T-helper 2 cell treated with Interferon-gamma antibody and Interleukin-4, amounts not matched to agents 5 μg/mL and 100 μg/mL, for 36 hours (primary cell): ENCODE measurements around the gene INPP5D.

Experiments
- DNase-seq: peaks from one replicate; pipeline ENCODE4 v3.0.0; 2021; ENCODE audit warnings: low spot score
- H3K27ac Mint-ChIP-seq: one replicate; pipeline ENCODE4 v1.8.0; 2021; ENCODE audit warnings: mild to moderate bottlenecking, mixed read lengths
- H3K27me3 Mint-ChIP-seq: one replicate; pipeline ENCODE4 v1.8.0; 2021; ENCODE audit warnings: low read depth, mixed read lengths
- H3K36me3 Mint-ChIP-seq: one replicate; pipeline ENCODE4 v1.8.0; 2021; ENCODE audit warnings: low read depth, mixed read lengths
- H3K4me1 Mint-ChIP-seq: one replicate; pipeline ENCODE4 v1.8.0; 2021; ENCODE audit warnings: low read depth, mixed read lengths
- H3K4me3 Mint-ChIP-seq: one replicate; pipeline ENCODE4 v1.8.0; 2022; ENCODE audit warnings: mild to moderate bottlenecking, moderate library complexity, mixed read lengths
- H3K9me3 Mint-ChIP-seq: one replicate; pipeline ENCODE4 v1.8.0; 2021; ENCODE audit warnings: mixed read lengths

INPP5D gene

DNA sequence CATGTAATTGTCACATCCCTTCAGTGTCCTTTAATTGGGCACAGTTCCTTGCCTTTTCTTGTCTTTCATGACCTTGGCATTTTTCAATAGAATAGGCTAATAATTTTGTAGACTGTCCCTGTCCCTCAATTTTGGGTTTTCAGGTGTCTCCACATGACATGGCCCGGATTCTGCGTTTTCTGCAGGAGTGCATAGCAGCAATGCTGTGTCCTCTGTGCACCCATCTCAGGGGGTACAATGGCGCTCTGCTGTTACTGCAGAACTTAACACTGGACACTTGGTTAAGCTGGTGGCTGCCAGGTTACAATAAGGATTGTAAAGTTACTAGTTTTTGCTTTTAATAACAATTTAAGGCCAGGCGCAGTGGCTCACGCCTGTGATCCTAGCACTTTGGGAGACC is 51.3 kb downstream of the INPP5D start:
- no peaks in the 10 kb centered on the region for H3K27me3 Mint-ChIP-seq
- H3K36me3 Mint-ChIP-seq, result peaks cover 15% of the 10 kb centered on the region
- DNase-seq, result no peak
- no peaks in the 10 kb centered on the region for H3K9me3 Mint-ChIP-seq
- H3K4me1 Mint-ChIP-seq, result peaks cover 24% of the 10 kb centered on the region
- no peak overlapping the region for H3K27ac Mint-ChIP-seq
- no peak overlapping the region for H3K4me3 Mint-ChIP-seq

DNA sequence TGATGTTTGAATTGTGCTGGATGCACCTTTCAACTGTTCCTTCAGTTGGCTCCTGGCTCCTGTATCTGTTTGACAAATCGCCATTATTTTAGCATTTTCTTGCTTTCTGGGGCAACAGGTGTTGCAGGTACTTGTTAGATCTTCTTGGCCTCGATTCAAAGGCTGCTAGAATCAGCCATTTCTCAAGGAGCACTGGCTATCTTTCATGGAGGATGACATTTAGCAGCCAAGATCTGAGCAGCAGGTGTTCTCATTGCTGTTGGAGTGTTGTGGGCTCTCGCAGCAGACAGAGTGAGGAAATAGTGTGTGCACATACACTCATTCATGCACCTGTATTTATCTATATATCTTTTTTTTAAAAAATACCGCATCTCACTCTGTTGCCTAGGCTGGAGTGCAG is 52.2 kb downstream of the INPP5D start:
- no peak overlapping the region for H3K27ac Mint-ChIP-seq

DNA sequence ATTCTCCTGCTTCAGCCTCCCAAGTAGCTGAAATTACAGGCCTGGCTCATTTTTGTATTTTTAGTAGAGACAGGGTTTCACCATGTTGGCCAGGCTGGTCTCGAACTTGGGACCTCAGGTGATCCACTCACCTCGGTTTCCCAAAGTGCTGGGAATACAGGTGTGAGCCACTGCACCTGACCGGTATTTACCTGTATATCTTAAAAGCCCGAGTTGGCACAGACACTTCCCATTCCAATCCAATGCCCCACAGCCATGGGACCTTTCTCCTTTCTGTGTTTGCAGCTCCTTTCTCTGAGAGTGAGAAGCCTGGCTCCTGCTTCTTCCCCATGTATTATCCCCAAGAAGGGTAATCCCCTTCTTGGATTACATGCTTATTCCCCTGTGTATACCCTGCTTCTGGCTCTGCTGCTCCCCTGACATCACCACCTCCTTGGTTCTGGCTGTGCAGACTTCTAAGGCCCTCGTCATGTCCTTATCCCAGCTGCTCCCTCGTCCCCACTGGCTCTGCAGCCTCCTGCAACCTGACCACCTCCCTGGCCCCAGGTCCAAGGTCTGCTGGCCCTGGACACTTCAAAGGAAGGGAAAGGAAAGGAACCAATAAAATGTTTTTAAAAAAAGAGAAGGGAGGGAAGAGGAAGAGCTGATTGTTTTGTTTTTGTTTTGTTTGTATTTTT is 52.8 kb downstream of the INPP5D start:
- peak overlapping the region; percentile 16 for H3K27ac Mint-ChIP-seq
- H3K9me3 Mint-ChIP-seq, result no peaks in the 10 kb centered on the region

More for the DNA sequence above, 52.2 kb downstream of the INPP5D start:
- Mint-ChIP-seq H3K4me1 (peaks cover 25% of the 10 kb centered on the region), H3K36me3 (peaks cover 15% of the 10 kb centered on the region), H3K27me3 (no peaks in the 10 kb centered on the region), H3K4me3 (no peak overlapping the region), H3K9me3 (no peaks in the 10 kb centered on the region)
- DNase-seq, result no peak

DNA sequence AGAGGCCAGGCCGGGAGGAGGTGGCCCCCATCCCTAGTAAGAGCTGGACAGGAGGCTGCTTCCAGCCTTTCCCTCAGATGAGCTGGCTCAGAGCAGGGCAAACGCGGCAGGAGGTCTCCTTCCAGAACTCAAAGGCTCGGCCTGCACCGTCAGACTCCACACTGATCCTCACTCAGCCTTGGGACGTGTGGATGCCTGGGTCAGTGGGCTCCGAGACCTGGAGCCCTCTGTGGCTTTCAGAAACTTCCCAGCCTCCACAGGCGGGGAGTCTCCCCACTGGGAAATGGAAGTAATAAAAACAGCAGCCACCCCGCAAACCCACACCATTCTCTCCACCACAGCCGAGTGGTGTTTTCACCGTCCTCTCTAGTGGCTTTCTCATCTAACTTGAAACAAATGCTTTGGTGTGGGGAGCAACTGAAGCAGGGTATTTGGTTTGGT is 54.3 kb downstream of the INPP5D start:
- H3K4me1 Mint-ChIP-seq, result peaks cover 22% of the 10 kb centered on the region
- H3K9me3 Mint-ChIP-seq, result no peaks in the 10 kb centered on the region
- H3K4me3 Mint-ChIP-seq, result no peak overlapping the region
- no peaks in the 10 kb centered on the region for H3K27me3 Mint-ChIP-seq
- H3K27ac Mint-ChIP-seq, result no peak overlapping the region
- H3K36me3 Mint-ChIP-seq, result peaks cover 25% of the 10 kb centered on the region
- no peak for DNase-seq

More for the DNA sequence above, 52.8 kb downstream of the INPP5D start:
- Mint-ChIP-seq H3K4me1 (peaks cover 24% of the 10 kb centered on the region), H3K27me3 (no peaks in the 10 kb centered on the region), H3K4me3 (no peak overlapping the region), H3K36me3 (peaks cover 17% of the 10 kb centered on the region)
- DNase-seq, result no peak

DNA sequence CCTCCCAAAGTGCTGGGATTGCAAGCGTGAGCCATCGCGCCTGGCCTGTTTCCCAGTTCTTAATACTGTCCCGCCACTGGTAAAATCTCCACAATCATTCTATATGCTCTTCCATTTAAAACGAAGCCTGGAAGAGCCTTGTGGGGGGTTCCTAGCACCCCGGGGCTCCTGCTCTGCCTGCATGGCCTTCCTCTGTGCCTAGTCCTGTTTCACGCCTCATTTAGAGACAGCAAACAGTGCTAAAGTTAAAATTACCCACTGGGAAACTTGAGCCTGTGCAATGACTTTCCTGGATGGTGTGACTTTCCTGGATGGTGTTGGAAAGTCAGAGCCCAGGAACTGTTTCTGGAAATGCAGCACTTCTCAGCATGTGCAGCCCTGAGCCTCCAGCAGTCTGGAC is 55.0 kb downstream of the INPP5D start:
- H3K9me3 Mint-ChIP-seq, result no peaks in the 10 kb centered on the region
- peaks cover 22% of the 10 kb centered on the region for H3K4me1 Mint-ChIP-seq
- no peaks in the 10 kb centered on the region for H3K27me3 Mint-ChIP-seq
- peaks cover 27% of the 10 kb centered on the region for H3K36me3 Mint-ChIP-seq
- no peak overlapping the region for H3K4me3 Mint-ChIP-seq
- no peak for DNase-seq
- H3K27ac Mint-ChIP-seq, result no peak overlapping the region

DNA sequence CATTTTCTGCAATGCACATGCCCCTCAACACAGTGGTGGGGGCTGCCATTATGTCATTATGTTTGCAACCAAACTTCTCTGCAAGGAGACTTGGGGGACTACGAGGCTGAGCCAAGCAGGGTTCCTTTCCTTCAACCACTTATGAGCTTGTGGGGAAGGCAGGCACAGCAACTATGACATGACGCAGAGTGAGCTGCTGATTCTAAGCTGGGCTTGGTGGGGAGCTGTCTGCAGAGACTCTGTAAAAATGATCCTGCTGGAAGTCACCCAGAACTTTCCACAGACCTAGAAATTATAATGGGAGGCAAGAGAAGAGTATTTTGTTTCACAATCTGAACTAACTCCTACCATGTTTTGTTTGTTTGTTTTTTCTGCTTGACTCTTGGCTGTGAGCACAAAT is 55.6 kb downstream of the INPP5D start:
- Mint-ChIP-seq H3K9me3 (no peaks in the 10 kb centered on the region), H3K4me3 (no peak overlapping the region), H3K27me3 (no peaks in the 10 kb centered on the region), H3K4me1 (peaks cover 22% of the 10 kb centered on the region), H3K36me3 (peaks cover 27% of the 10 kb centered on the region), H3K27ac (no peak overlapping the region)
- no peak for DNase-seq

DNA sequence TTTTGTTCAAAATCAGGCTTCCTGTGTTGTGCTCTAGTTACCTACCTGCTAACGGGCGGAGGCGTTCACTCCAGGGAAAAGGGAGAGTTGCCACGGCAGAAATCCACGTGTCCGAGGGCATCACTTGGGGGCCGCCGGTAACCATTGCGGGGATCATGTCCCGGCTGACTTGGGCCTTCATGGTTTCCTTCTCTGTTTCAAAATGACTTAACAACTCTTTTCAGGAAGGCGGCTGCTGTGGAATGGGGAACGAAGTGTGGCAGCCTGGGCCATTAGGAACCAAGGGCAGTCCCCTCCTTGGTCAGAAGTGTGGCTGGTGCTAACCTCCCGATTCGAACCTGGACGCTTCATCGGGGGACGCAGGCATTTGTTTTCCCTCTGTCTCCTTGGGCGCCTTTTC is 56.8 kb downstream of the INPP5D start:
- Mint-ChIP-seq H3K27me3 (no peaks in the 10 kb centered on the region), H3K4me1 (peaks cover 22% of the 10 kb centered on the region), H3K4me3 (no peak overlapping the region), H3K36me3 (peaks cover 30% of the 10 kb centered on the region), H3K27ac (no peak overlapping the region), H3K9me3 (no peaks in the 10 kb centered on the region)
- no peak for DNase-seq

DNA sequence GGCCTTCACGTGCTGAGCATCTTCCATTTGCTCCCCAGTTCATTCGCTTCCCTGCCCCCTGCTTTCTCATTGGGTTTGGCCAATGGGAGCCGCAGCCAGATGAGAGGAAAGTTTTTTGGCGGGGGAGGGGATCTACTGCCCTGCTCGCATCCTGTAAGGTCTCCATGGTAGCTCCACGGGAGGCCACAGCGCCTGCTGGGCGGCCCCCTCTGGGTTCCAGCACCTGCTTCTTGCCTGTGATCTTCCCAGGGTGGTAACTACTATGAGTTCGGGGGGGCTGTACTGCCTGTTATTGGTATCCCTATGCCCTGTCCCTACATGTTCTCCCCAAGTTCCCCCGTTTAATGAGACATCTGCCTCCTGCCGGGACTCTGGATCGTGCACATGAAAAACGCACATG is 57.2 kb downstream of the INPP5D start:
- no peak for DNase-seq
- peaks cover 22% of the 10 kb centered on the region for H3K4me1 Mint-ChIP-seq
- H3K36me3 Mint-ChIP-seq, result peaks cover 34% of the 10 kb centered on the region
- no peaks in the 10 kb centered on the region for H3K27me3 Mint-ChIP-seq
- no peaks in the 10 kb centered on the region for H3K9me3 Mint-ChIP-seq
- no peak overlapping the region for H3K27ac Mint-ChIP-seq
- H3K4me3 Mint-ChIP-seq, result no peak overlapping the region

DNA sequence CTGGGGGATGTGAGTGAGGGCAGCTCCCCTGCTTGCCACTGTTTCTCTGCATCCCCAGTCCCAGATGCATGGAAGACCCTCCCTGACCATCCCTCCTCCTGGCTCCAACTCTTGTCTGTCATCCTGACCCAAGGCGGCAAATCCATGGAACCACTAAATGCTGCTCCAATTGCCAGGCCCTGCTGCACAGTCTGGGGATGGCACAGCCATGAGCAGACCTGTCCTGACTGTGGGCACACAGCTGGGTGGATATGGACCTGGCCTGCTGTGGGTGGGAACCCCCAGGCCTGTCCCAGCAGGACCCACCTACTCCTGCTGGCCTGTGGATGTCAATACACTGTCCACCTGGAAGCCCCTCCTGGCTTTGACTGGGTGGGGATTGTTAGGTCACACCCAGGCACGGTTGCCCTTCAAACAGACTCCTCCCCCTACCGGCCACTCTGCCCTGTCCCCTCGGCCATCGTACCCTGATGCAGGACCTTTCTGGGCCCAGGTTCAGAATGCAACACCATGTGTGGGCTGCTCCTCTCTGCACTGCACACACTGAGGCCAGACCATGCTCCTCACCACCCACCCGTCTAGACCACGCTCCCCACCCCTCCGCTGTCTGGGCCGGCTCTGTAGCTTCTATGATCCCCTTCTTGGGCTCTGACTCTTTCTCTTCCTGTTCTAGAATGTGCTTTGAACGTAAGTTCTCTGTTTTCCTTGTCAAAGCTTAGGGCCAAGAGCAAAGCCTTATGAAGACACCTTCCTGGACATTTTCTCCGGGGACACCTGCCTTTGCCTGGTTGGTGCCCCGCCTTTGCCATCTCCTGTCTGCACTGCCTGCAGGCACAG is 57.9 kb downstream of the INPP5D start:
- Mint-ChIP-seq H3K4me3 (no peak overlapping the region), H3K9me3 (no peaks in the 10 kb centered on the region)
- no peak for DNase-seq

DNA sequence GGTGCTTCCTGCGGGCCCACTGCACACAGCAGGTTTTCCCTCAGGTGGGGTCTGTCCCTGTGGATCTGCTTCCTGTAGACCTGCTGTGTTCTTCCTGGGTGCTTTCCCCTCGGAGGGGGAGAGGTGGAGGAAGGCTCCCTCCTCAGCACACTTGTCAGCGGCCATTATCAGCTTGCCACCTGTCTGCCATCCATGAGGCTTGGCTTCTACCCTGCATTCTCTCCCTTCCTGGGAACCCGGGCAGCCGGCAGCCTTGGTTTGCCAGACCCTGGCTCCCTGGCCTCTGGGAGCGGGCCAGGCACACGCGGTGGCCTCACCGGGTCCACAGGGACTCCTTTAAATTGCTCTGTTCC is 58.5 kb downstream of the INPP5D start:
- peaks cover 19% of the 10 kb centered on the region for H3K4me1 Mint-ChIP-seq
- DNase-seq, result no peak
- H3K27ac Mint-ChIP-seq, result peak overlapping the region; percentile 21
- H3K27me3 Mint-ChIP-seq, result no peaks in the 10 kb centered on the region
- H3K9me3 Mint-ChIP-seq, result no peaks in the 10 kb centered on the region
- H3K36me3 Mint-ChIP-seq, result peaks cover 44% of the 10 kb centered on the region
- H3K4me3 Mint-ChIP-seq, result no peak overlapping the region

More for the DNA sequence above, 57.9 kb downstream of the INPP5D start:
- peaks cover 40% of the 10 kb centered on the region for H3K36me3 Mint-ChIP-seq
- H3K27me3 Mint-ChIP-seq, result no peaks in the 10 kb centered on the region
- peaks cover 22% of the 10 kb centered on the region for H3K4me1 Mint-ChIP-seq
- H3K27ac Mint-ChIP-seq, result peak overlapping the region; percentile 21

DNA sequence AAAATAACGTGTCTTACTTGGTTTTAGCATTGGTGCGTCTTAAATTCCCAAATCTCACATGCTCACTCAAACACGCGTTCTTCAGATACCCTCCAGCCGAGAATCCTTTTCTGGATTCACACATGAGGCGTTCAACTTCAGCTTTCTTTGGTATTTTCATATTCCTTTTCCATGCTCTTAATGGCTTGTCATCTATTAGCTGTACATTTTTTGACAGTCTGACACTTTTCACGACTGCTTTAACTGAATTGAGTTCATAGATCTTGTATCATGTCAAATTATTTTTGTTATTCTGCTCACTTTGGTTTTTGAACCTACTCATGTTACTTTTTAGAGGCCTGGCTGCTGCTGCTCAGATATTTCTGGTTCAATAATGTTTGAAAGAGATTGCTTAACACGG is 59.0 kb downstream of the INPP5D start:
- Mint-ChIP-seq H3K4me1 (peaks cover 17% of the 10 kb centered on the region), H3K36me3 (peaks cover 46% of the 10 kb centered on the region), H3K27me3 (no peaks in the 10 kb centered on the region), H3K4me3 (no peak overlapping the region), H3K27ac (peak overlapping the region; percentile 24), H3K9me3 (no peaks in the 10 kb centered on the region)
- DNase-seq, result no peak

DNA sequence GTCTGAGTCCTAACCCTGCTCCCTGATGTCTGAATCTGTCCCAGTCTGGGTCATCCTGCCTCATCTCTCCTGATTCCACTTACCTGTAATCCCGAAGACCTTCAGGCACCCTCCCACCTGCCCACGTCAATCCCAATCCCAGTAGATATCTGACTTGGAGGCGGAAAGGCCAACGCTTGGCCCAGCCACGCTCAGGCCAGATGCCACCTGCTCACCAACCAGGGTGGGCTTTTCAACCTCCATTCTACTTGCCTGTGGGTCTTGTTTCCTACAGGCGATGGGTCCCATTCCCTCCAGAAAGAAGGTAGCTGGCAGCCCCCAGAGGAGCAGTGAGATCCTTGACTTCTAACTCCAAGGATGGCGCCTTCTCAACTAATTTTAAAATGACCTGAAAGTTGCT is 59.7 kb downstream of the INPP5D start:
- DNase-seq, result no peak
- H3K36me3 Mint-ChIP-seq, result peaks cover 46% of the 10 kb centered on the region
- H3K27me3 Mint-ChIP-seq, result no peaks in the 10 kb centered on the region
- no peaks in the 10 kb centered on the region for H3K9me3 Mint-ChIP-seq
- H3K4me1 Mint-ChIP-seq, result peaks cover 16% of the 10 kb centered on the region
- no peak overlapping the region for H3K27ac Mint-ChIP-seq
- H3K4me3 Mint-ChIP-seq, result no peak overlapping the region

DNA sequence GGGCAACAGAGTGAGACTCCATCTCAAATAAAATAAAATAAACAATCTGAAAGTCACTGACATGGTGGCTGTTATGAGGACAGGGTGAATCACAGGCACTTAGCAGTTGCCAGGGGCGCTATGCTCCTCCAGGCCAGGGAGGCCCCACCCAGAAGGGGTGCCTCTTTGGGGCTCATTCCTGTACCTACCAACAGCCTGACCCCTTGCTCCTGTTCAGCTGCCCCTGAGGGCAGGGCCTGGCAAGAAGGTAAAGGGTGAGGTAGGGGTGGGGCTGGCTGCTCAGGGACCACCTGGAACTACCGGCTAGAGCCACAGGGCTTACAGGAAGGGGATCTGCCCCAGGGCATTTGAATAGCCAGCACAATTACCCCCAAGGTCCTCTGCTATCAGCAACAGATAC is 60.3 kb downstream of the INPP5D start:
- no peak overlapping the region for H3K27ac Mint-ChIP-seq
- H3K27me3 Mint-ChIP-seq, result no peaks in the 10 kb centered on the region
- H3K36me3 Mint-ChIP-seq, result peaks cover 45% of the 10 kb centered on the region
- DNase-seq, result no peak
- H3K9me3 Mint-ChIP-seq, result no peaks in the 10 kb centered on the region
- H3K4me1 Mint-ChIP-seq, result peaks cover 16% of the 10 kb centered on the region
- no peak overlapping the region for H3K4me3 Mint-ChIP-seq

DNA sequence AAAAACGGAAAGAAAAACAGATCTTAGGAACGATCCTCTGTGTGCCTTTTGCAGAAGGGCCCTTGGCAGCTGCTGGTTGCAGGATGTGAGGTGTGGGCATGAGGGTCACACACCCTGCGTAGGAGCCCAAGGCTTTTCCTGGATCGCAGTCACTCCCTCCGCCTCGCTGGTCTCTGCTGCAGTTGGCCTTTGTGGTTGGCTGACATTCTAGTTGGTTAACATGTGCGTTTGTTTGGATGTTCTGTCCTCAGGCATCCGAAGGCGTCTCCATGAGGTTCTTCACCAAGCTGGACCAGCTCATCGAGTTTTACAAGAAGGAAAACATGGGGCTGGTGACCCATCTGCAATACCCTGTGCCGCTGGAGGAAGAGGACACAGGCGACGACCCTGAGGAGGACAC is 61.7 kb downstream of the INPP5D start:
- no peak for DNase-seq
- no peaks in the 10 kb centered on the region for H3K27me3 Mint-ChIP-seq
- H3K4me1 Mint-ChIP-seq, result peaks cover 11% of the 10 kb centered on the region
- H3K36me3 Mint-ChIP-seq, result peaks cover 50% of the 10 kb centered on the region
- no peak overlapping the region for H3K27ac Mint-ChIP-seq
- no peaks in the 10 kb centered on the region for H3K9me3 Mint-ChIP-seq
- no peak overlapping the region for H3K4me3 Mint-ChIP-seq
